SK-N-MC (cell line): Measurements from ENCODE around the gene NCKIPSD.

Experiments
- EZH2 ChIP-seq: fragments of 200-600 bp; sonication (generic); IDR thresholded peaks from one replicate; pipeline ENCODE4 v1.6.1; 2017; ENCODE audit warnings: antibody characterized with exemption
- POLR2AphosphoS5 ChIP-seq: IDR thresholded peaks from 2 replicates; pipeline ENCODE4 v1.6.1; 2012; ENCODE audit warnings: mild to moderate bottlenecking, low read depth, low read length, borderline replicate concordance

DNA sequence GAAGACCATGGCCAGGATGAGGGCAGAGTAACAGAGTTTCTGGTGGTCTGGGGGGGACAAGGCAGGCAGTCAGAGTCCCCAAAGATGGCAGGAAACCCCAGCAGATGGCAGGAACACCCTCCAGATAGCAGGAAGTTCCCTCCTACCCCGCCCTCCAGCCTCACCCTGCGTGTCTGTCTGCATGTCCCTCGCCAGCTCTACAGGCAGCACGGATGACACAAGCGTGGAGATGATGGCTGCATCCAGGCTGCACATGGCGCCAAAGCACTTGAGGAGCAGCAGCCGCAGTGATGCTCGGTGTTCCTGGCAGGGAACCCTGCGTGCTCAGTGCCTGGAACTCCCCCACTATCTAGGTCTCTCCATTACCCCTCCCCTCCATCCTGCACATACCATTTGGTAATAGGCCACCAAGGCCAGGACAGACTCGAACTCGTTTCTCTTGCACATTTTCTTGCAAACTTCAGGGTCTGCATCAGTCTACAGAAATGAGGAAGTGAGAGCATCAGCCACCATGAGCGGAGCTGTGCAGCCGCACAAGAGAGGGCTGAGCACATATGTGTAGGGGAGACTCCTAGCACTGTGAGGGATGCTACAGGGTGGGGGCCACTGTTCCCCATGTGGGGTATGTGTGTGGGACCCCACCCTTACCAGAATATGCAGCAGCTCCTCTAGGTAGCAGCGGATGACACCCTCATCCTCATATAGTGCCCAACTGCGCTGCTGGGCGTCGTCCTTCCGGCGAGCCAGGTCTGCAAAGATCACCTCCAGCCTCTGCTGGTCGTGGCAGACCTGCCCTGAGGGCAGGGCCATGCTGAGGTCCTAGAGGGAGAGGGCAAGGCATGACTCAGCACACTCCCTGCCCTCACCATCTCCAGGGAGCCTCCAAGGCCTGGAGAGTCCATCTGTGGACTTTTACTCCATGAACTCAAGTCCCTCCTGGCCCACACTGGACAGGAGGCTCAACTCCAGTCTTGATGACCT is 6.0 kb downstream of the NCKIPSD start:
- no peak for TF ChIP-seq EZH2
- no peak for TF ChIP-seq POLR2AphosphoS5
